NCI-H2107 treated with DMSO at 0.1 percent for 48 hours (cell line): Measurements from ENCODE around the gene FGF2.
"Not testable (repeated sequence)": the region's sequence is repeated elsewhere in the genome, so short reads cannot be mapped to it uniquely, and the experiment has no call there.

Source experiments
- DNase-seq: peaks from one replicate; lab custom pipeline; 2025; ENCODE audit not compliant: unreplicated experiment; lab: John Stamatoyannopoulos, UW

Gene FGF2

GRCh38 chr4:122921971-122922876 lies 95.6 kb downstream of the FGF2 start, which contains the start of gene NUDT6:
Gene NUDT6, minus strand, starts transcription at chr4:122922597. Its CDS starts 25 bp downstream, at chr4:122922572.
- DNase-seq: no peak

DNA sequence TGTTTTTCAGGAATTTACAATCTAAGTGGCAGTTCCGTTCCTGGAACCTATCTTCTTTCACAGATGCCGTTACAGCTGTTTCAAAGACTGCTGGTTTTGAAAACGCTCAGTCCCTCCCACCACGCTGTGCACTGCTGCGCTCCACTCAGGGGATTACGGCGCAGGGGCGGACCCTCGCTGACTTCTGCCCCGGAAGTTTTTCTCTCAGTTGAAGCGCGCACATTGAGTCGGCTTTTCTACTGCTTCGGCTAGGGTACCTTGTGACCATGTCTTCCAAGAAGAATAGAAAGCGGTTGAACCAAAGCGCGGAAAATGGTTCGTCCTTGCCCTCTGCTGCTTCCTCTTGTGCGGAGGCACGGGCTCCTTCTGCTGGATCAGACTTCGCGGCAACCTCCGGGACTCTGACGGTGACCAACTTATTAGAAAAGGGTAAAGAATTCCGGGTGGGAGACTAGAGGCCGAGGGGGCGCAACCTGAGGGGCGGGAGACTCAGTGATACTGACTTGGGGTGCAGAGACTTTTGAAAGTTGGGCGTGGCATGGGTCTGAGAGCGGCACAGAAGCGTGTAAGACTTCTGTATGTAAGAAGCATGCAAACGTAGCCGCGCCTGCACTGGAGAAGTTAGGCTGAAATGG lies 96.4 kb downstream of the FGF2 start:
- peak; percentile 27 for DNase-seq

DNA sequence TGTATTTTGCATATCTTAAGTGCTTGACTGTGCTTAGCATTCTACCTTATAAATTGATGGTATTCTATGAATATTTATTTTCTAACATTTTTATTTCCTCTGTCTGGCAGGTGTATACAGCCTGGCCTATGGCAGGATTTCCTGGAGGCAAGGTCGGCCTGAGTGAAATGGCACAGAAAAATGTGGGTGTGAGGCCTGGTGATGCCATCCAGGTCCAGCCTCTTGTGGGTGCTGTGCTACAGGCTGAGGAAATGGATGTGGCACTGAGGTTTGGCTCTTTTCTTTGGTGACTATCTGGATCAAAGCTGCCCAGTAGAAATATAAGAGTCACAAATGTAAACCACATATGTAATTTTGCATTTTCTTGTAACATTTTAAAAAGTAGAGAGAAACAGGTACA lies 102.3 kb downstream of the FGF2 start:
- DNase-seq: no peak

- no peak for DNase-seq
Measured at GRCh38 chr4:122930862-122931261, 104.2 kb downstream of the FGF2 start.

DNA sequence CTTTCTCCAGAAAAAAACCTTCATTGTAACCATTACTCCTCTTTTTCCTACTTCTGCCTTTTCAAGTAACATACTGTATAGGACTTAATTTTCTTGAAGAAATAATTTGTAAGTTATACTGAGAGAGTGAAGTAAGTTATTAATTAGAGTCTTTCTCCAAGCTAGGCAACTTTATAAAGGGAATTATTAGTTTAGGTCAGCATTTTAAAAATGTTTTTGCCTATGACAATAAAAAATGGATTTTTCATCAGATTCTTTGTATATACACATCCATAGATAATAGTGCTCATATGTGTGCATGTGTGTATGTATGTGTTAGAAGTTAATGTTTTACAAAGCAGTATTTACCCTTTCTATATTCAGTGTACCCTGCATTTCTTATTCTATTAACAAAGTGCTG lies 106.1 kb downstream of the FGF2 start:
- no peak for DNase-seq

DNA sequence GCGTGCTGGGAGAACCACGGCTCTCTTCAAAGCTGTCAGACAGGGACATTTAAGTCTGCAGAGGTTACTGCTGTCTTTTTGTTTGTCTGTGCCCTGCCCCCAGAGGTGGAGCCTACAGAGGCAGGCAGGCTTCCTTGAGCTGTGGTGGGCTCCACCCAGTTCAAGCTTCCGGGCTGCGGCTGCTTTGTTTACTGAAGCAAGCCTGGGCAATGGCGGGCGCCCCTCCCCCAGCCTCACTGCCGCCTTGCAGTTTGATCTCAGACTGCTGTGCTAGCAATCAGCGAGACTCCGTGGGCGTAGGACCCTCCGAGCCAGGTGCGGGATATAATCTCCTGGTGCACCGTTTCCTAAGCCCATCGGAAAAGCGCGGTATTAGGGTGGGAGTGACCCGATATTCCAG lies 118.5 kb downstream of the FGF2 start:
- DNase-seq: not testable (repeated sequence)

GRCh38 chr4:122946142-122946541 lies 119.5 kb downstream of the FGF2 start:
- DNase-seq: no peak
